Measurements from ENCODE around the gene HUS1.
"Not testable (repeated sequence)": the region's sequence is repeated elsewhere in the genome, so short reads cannot be mapped to it uniquely, and the experiment has no call there.

Gene HUS1

GRCh38 chr7:47936323-47936722 is 43.1 kb downstream of the HUS1 start:
- in situ Hi-C loops (cut with MboI; ENCODE audit: low pct_unique_long_range_greater_than_20kb, low sequenced_read_pairs): no loop called here
- no peak for DNase-seq

GRCh38 chr7:47935336-47935735 is 44.1 kb downstream of the HUS1 start:
- DNase-seq: no peak
- in situ Hi-C loops (cut with MboI; ENCODE audit: low pct_unique_long_range_greater_than_20kb, low sequenced_read_pairs): no loop called here

- no peak for DNase-seq
- in situ Hi-C loops (cut with MboI; ENCODE audit: low pct_unique_long_range_greater_than_20kb, low sequenced_read_pairs): no loop called here
Observed at GRCh38 chr7:47934831-47935230, 44.6 kb downstream of the HUS1 start.

- no peak for DNase-seq
- in situ Hi-C loops (cut with MboI; ENCODE audit: low pct_unique_long_range_greater_than_20kb, low sequenced_read_pairs): no loop called here
Observed at GRCh38 chr7:47933215-47933614, 46.2 kb downstream of the HUS1 start.

- DNase-seq: no peak
- in situ Hi-C loops (cut with MboI; ENCODE audit: low pct_unique_long_range_greater_than_20kb, low sequenced_read_pairs): no loop called here
Observed at GRCh38 chr7:47932466-47933037, 46.9 kb downstream of the HUS1 start.

- in situ Hi-C loops (cut with MboI; ENCODE audit: low pct_unique_long_range_greater_than_20kb, low sequenced_read_pairs): no loop called here
- no peak for DNase-seq
Observed at GRCh38 chr7:47932016-47932415, 47.4 kb downstream of the HUS1 start.

- in situ Hi-C loops (cut with MboI; ENCODE audit: low pct_unique_long_range_greater_than_20kb, low sequenced_read_pairs): no loop called here
- no peak for DNase-seq
Observed at GRCh38 chr7:47931005-47932004, 48.1 kb downstream of the HUS1 start.

GRCh38 chr7:47924266-47924665 is 55.1 kb downstream of the HUS1 start:
- no peak for DNase-seq
- in situ Hi-C loops (cut with MboI; ENCODE audit: low pct_unique_long_range_greater_than_20kb, low sequenced_read_pairs): no loop called here

GRCh38 chr7:47923081-47923875 is 56.1 kb downstream of the HUS1 start:
- in situ Hi-C loops (cut with MboI; ENCODE audit: low pct_unique_long_range_greater_than_20kb, low sequenced_read_pairs); DNase-seq: not testable (repeated sequence)

GRCh38 chr7:47916514-47916913 is 62.9 kb downstream of the HUS1 start:
- DNase-seq; in situ Hi-C loops (cut with MboI; ENCODE audit: low pct_unique_long_range_greater_than_20kb, low sequenced_read_pairs): not testable (repeated sequence)

GRCh38 chr7:47915616-47915976 is 63.8 kb downstream of the HUS1 start:
- in situ Hi-C loops (cut with MboI; ENCODE audit: low pct_unique_long_range_greater_than_20kb, low sequenced_read_pairs): no loop called here
- DNase-seq: no peak

GRCh38 chr7:47914717-47915615 is 64.4 kb downstream of the HUS1 start:
- DNase-seq: no peak
- in situ Hi-C loops (cut with MboI; ENCODE audit: low pct_unique_long_range_greater_than_20kb, low sequenced_read_pairs): no loop called here

Measured in KBM-7 (cell line).